HG03097 (cell line): ENCODE results near the gene PCDHB7.
"Not testable (repeated sequence)": the region's sequence is repeated elsewhere in the genome, so short reads cannot be mapped to it uniquely, and the experiment has no call there.

Experiments used
- ATAC-seq: cut with Tn5 transposase; IDR thresholded peaks from one replicate; pipeline ENCODE4 v1.9.1; 2021; ENCODE audit not compliant: unreplicated experiment, low FRiP score

PCDHB7 gene

GRCh38 chr5:141216035-141216434 is 43.6 kb downstream of the PCDHB7 start:
- not testable (repeated sequence) for ATAC-seq

GRCh38 chr5:141223112-141223783 is 50.8 kb downstream of the PCDHB7 start, which contains the start of gene PCDHB14:
Gene PCDHB14 (plus strand): TSS chr5:141223343. CDS start chr5:141223506, 163 bp downstream.
- no peak for ATAC-seq

GRCh38 chr5:141224844-141225243 is 52.4 kb downstream of the PCDHB7 start:
- ATAC-seq = not testable (repeated sequence)

GRCh38 chr5:141225421-141225820 is 53.0 kb downstream of the PCDHB7 start:
- ATAC-seq = not testable (repeated sequence)
